ENCODE measurements around the gene CDK5R2.

The CDK5R2 gene

DNA sequence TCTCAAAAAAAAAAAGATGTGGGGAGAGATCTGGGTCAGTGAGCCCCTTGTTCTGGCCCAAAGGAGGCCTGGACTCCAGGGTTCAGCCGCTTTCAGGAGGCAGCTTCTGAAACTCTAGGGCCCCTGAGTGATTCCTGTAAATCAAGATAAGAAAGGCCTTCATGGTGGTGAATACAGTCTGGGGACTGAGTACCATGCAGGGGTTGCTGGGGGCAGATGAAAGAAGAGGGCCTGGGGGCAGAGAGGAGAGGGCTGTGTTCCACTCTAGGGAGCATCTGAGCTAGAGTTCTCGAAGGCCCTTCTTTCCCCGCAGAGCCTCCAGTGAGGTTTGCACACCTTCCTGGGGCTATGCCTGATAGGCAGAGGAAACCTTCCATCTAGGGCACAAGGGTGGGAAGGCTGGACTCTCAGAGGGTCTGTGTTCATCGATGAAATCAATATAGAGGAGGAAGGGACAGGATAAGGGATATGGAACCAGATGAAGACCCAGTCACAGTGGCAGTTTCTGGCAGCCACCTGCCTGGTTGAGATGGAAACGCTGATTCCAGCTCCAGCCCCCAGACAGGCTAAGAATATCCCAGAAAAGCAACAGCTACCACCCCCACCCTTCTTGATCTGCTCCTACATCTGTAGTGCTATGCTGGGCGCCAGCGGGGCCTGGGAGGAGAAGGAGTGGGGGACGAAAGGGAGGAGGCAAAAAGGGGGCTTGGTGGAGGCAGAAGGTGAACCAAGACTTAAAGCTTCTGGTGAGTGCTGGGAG is 4.7 kb upstream of the CDK5R2 start:
- Mint-ChIP-seq H3K27ac (no peak overlapping the region), H3K27me3 (ENCODE audit: low read depth) (peaks cover 80% of the 10 kb centered on the region), H3K4me1 (peaks cover 15% of the 10 kb centered on the region), H3K4me3 (no peak overlapping the region), H3K9me3 (peaks cover 2% of the 10 kb centered on the region), H3K36me3 (ENCODE audit: low read depth) (no peaks in the 10 kb centered on the region)
- TF ChIP-seq, protein P1, sequence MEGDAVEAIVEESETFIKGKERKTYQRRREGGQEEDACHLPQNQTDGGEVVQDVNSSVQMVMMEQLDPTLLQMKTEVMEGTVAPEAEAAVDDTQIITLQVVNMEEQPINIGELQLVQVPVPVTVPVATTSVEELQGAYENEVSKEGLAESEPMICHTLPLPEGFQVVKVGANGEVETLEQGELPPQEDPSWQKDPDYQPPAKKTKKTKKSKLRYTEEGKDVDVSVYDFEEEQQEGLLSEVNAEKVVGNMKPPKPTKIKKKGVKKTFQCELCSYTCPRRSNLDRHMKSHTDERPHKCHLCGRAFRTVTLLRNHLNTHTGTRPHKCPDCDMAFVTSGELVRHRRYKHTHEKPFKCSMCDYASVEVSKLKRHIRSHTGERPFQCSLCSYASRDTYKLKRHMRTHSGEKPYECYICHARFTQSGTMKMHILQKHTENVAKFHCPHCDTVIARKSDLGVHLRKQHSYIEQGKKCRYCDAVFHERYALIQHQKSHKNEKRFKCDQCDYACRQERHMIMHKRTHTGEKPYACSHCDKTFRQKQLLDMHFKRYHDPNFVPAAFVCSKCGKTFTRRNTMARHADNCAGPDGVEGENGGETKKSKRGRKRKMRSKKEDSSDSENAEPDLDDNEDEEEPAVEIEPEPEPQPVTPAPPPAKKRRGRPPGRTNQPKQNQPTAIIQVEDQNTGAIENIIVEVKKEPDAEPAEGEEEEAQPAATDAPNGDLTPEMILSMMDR (IDR thresholded peaks at IDR 0.05; ENCODE audit: unreplicated experiment in 3 of 3): no peak

DNA sequence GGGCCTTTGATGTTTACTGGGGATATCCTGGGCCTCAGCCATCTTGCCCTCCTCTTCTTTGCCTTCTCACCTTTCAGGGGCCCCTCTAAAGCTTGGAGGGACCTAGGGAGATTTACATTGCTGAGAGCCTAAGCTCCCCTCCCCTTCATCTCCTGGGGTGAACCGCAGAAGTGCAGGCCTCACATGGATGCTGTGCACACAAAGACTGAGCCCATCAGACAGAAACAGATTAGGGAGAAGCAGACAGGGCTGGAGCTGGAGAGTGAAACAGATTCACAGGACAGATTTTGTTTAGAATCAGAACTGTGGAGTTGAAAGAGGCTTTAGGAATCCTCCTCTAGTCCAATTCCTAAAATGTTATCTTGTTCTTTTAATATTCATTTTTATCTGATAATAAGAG is 3.4 kb upstream of the CDK5R2 start:
- H3K27me3 Mint-ChIP-seq (ENCODE audit: low read depth): peaks cover 83% of the 10 kb centered on the region
- no peak overlapping the region for H3K27ac Mint-ChIP-seq
- H3K36me3 Mint-ChIP-seq (ENCODE audit: low read depth): no peaks in the 10 kb centered on the region
- TF ChIP-seq, protein P1 (IDR thresholded peaks at IDR 0.05; ENCODE audit: unreplicated experiment in 3 of 3): no peak
- H3K9me3 Mint-ChIP-seq: peaks cover 2% of the 10 kb centered on the region
- no peak overlapping the region for H3K4me3 Mint-ChIP-seq
- peaks cover 17% of the 10 kb centered on the region for H3K4me1 Mint-ChIP-seq

DNA sequence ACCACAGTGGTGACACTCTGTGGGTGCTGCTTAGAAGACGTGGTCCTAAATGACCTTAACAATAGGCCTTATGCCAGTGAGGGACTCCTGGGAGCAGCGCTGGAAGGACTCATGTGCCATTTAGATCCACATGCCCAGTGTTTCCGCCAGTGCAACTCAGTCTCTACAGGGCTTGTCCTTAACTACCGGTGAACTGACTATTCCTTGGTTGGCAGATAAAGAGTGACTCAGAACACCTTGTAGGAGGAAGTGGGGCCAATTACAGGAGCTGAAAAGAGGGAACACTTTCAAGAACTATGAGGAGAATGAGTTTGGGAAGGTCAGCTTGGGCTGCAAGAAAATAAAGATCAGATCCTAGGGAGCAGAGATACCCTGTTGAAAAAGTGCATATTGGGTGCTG is 1.8 kb upstream of the CDK5R2 start:
- peaks cover 2% of the 10 kb centered on the region for H3K9me3 Mint-ChIP-seq
- peaks cover 23% of the 10 kb centered on the region for H3K4me1 Mint-ChIP-seq
- no peak overlapping the region for H3K27ac Mint-ChIP-seq
- TF ChIP-seq, protein P1 (IDR thresholded peaks at IDR 0.05; ENCODE audit: unreplicated experiment in 3 of 3): no peak
- H3K27me3 Mint-ChIP-seq (ENCODE audit: low read depth): peaks cover 89% of the 10 kb centered on the region
- peak overlapping the region; percentile 10 to 65 (median 54) for H3K4me3 Mint-ChIP-seq
- no peaks in the 10 kb centered on the region for H3K36me3 Mint-ChIP-seq (ENCODE audit: low read depth)

DNA sequence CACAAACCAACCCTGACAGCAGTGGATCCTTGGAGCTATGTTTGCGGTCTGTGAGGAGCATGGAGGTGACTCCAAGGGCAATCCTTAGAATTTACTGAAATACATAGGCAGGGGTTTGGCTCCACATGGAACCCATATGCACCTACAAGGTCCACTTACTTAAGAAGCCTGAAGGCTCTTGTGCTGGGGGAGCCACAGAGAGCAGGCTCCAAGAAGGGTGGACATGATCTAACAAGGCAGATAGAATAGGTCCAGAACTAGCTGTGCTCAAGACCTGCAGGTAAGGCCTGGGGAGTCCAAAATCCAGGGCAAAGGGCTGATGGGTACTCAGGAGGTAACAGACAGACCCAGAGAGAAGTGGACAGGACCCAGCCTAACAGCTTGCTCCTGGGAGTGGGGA is 1.2 kb upstream of the CDK5R2 start:
- Mint-ChIP-seq H3K4me1 (peaks cover 29% of the 10 kb centered on the region), H3K4me3 (peak overlapping the region; percentile 72 to 82 (median 73)), H3K9me3 (peaks cover 2% of the 10 kb centered on the region), H3K36me3 (ENCODE audit: low read depth) (no peaks in the 10 kb centered on the region), H3K27me3 (ENCODE audit: low read depth) (peaks cover 90% of the 10 kb centered on the region), H3K27ac (no peak overlapping the region)
- TF ChIP-seq, protein P1 (IDR thresholded peaks at IDR 0.05; ENCODE audit: unreplicated experiment in 3 of 3): no peak

DNA sequence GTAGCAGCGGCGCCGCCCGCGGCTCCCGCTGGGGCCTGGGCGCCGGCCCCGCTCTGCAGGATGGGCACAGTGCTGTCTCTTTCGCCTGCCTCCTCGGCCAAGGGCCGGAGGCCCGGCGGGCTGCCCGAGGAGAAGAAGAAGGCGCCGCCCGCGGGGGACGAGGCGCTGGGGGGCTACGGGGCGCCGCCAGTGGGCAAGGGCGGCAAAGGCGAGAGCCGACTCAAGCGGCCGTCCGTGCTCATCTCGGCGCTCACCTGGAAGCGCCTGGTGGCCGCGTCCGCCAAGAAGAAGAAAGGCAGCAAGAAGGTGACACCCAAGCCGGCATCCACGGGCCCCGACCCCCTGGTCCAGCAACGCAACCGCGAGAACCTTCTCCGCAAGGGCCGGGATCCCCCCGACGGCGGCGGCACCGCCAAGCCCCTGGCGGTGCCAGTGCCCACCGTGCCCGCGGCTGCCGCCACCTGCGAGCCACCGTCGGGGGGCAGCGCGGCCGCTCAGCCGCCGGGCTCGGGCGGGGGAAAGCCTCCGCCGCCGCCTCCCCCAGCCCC is 369 bp downstream of the CDK5R2 start:
- Mint-ChIP-seq H3K4me1 (peaks cover 38% of the 10 kb centered on the region), H3K36me3 (ENCODE audit: low read depth) (no peaks in the 10 kb centered on the region), H3K27ac (no peak overlapping the region), H3K27me3 (ENCODE audit: low read depth) (peaks cover 93% of the 10 kb centered on the region), H3K4me3 (peak overlapping the region in 1 of 3 experiments; percentile 50), H3K9me3 (no peaks in the 10 kb centered on the region)
- TF ChIP-seq, protein P1 (IDR thresholded peaks at IDR 0.05; ENCODE audit: unreplicated experiment in 3 of 3): no peak

All from nephron (organoid).